HepG2 (cell line): Measurements from ENCODE around the gene PPA2. TPM values are rescaled to one million over a fixed set of nuclear protein-coding genes. Genes with fewer than 3 reads are reported as not detected.

Source experiments
- ARID5B ChIP-seq: IDR thresholded peaks from 2 replicates; pipeline ENCODE4 v1.4.0; 2020; ENCODE audit warnings: mild to moderate bottlenecking, missing genetic modification reagents
- CBX5 ChIP-seq: sonication (generic); formaldehyde crosslinking; IDR thresholded peaks from 2 replicates; pipeline ENCODE4 v1.4.0; 2020; ENCODE audit warnings: missing genetic modification reagents, borderline replicate concordance
- GLI4 ChIP-seq: sonication (generic); formaldehyde crosslinking; IDR thresholded peaks from 2 replicates; pipeline ENCODE4 v1.5.1; 2020; ENCODE audit warnings: missing genetic modification reagents, mild to moderate bottlenecking, moderate library complexity, borderline replicate concordance
- HMG20A ChIP-seq: IDR thresholded peaks from 2 replicates; pipeline ENCODE4 v1.6.1; 2016; ENCODE audit warnings: borderline replicate concordance
- HNRNPH1 ChIP-seq: fragments of 200-400 bp; formaldehyde crosslinking; optimal IDR thresholded peaks from 2 replicates; pipeline ENCODE3; 2017; ENCODE audit warnings: mild to moderate bottlenecking, low read depth, low read length
- KDM5A ChIP-seq: fragments of 200-600 bp; sonication (generic); IDR thresholded peaks from 2 replicates; pipeline ENCODE4 v1.7.0; 2018; ENCODE audit warnings: antibody characterized with exemption, mild to moderate bottlenecking, low read length, borderline replicate concordance
- NFIC ChIP-seq: IDR thresholded peaks from 2 replicates; pipeline ENCODE4 v1.6.1; 2012; ENCODE audit warnings: mild to moderate bottlenecking, low read length, inconsistent platforms
- RBAK ChIP-seq: sonication (generic); formaldehyde crosslinking; IDR thresholded peaks from 2 replicates; pipeline ENCODE4 v1.5.1; 2020; ENCODE audit warnings: mild to moderate bottlenecking, missing genetic modification reagents
- SSRP1 ChIP-seq: IDR thresholded peaks from 2 replicates; pipeline ENCODE4 v1.6.1; 2016; ENCODE audit warnings: control low read depth
- STAT5B ChIP-seq: sonication (generic); formaldehyde crosslinking; IDR thresholded peaks from 2 replicates; pipeline ENCODE4 v1.4.0; 2020; ENCODE audit warnings: missing genetic modification reagents
- THAP11 ChIP-seq: IDR thresholded peaks from 2 replicates; pipeline ENCODE4 v1.6.1; 2016; ENCODE audit warnings: missing biosample characterization, missing genetic modification reagents
- ZBTB37 ChIP-seq: sonication (generic); formaldehyde crosslinking; IDR thresholded peaks from 2 replicates; pipeline ENCODE4 v1.4.0; 2020; ENCODE audit warnings: mild to moderate bottlenecking, missing genetic modification reagents
- ZNF101 ChIP-seq: sonication (generic); formaldehyde crosslinking; IDR thresholded peaks from 2 replicates; pipeline ENCODE4 v1.4.0; 2020; ENCODE audit warnings: mild to moderate bottlenecking, low read depth, missing genetic modification reagents, borderline replicate concordance
- ZNF205 ChIP-seq: IDR thresholded peaks from 2 replicates; pipeline ENCODE4 v1.6.1; 2018; ENCODE audit warnings: missing biosample characterization, missing genetic modification reagents
- ZNF207 ChIP-seq: fragments of 450-650 bp; IDR thresholded peaks from 2 replicates; pipeline ENCODE4 v1.6.1; 2016; ENCODE audit warnings: antibody characterized with exemption, borderline replicate concordance
- ZNF225 ChIP-seq: sonication (generic); formaldehyde crosslinking; IDR thresholded peaks from 2 replicates; pipeline ENCODE4 v1.4.0; 2020; ENCODE audit warnings: mild to moderate bottlenecking, missing genetic modification reagents
- ZNF256 ChIP-seq: sonication (generic); formaldehyde crosslinking; conservative IDR thresholded peaks from 2 replicates; pipeline ENCODE4 v1.4.0; 2020; ENCODE audit warnings: missing genetic modification reagents
- ZNF274 ChIP-seq: sonication (generic); formaldehyde crosslinking; IDR thresholded peaks from 2 replicates; pipeline ENCODE4 v1.5.1; 2020; ENCODE audit warnings: mild to moderate bottlenecking, missing genetic modification reagents
- ZNF317 ChIP-seq: sonication (generic); formaldehyde crosslinking; IDR thresholded peaks from 2 replicates; pipeline ENCODE4 v1.5.0; 2020; ENCODE audit warnings: mild to moderate bottlenecking, missing genetic modification reagents
- ZNF354B ChIP-seq: sonication (generic); formaldehyde crosslinking; IDR thresholded peaks from 2 replicates; pipeline ENCODE4 v1.8.0; 2022; ENCODE audit warnings: mild to moderate bottlenecking, missing genetic modification reagents
- ZNF513 ChIP-seq: sonication (generic); formaldehyde crosslinking; conservative IDR thresholded peaks from 2 replicates; pipeline ENCODE4 v1.5.0; 2020; ENCODE audit warnings: missing genetic modification reagents
- ZSCAN12 ChIP-seq: sonication (generic); formaldehyde crosslinking; IDR thresholded peaks from 2 replicates; pipeline ENCODE4 v1.9.0; 2021; ENCODE audit warnings: mild to moderate bottlenecking, missing genetic modification reagents
- polyA plus RNA-seq, 8 experiments: library from polyadenylated mRNA; depleted of rRNA in 3 of 8; stranded (reverse) in 7 of 8; unstranded in 1 of 8; fragments of >200 nt; fragmentation: Illumina TruSeq in 4 of 8; extraction: Trizol in 4 of 8; gene quantifications; 2 replicates each; pipeline versions ENCODE4 v1.2.1 to v1.2.3, GENCODE V29; 2011 to 2016; ENCODE audit warnings: low read depth in 4 of 8, missing spikeins in 1 of 8, mixed read lengths in 1 of 8; ENCODE audit not compliant: insufficient read depth in 1 of 8
- total RNA-seq, 5 experiments: library from RNA; depleted of rRNA; stranded (reverse); fragments of >200 nt; fragmentation: Illumina TruSeq; extraction: Trizol; gene quantifications; 2 replicates each; pipeline ENCODE4 v1.2.3, GENCODE V29; 2016; ENCODE audit warnings: low read depth in 1 of 5
- TF ChIP-seq, protein P1 (sequence below): IDR thresholded peaks from 2 replicates; pipeline ENCODE4 v1.6.1; 2016; ENCODE audit warnings: control low read depth
- TF ChIP-seq, protein P2 (sequence below), 2 experiments: fragments of 450-650 bp in 1 of 2; sonication (generic) in 1 of 2; formaldehyde crosslinking; IDR thresholded peaks; 2 replicates each; pipeline versions ENCODE4 v1.5.0 to v1.8.0; 2020 to 2022; ENCODE audit warnings: mild to moderate bottlenecking in 1 of 2, missing genetic modification reagents in 1 of 2

PPA2 gene
- total and polyA plus RNA-seq, 2 of the 13 experiments (the other 11 are each of a cell fraction or from before 2014, with no cell fraction given) = 44.2 to 70.6 TPM

DNA sequence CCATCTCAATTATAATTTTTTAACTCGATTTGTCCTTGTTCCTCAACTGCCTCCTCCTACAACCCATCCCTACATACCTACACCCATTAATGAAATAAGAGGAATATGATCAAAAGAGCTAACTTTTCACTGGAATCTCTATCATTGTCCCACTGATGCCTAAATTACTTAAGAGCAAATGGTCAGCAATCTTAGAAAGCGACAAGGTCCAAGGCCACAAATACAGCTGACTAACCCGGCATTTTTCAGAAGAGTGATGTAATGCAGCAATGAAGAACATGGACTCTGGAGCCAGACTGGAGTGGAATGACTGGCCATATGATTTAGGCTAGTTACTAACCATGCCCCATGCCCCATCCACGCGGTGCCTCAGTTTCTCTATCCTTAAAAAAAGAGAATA, 56.2 kb downstream of the PPA2 start (continued):
- TF ChIP-seq ZBTB37 = no peak
- TF ChIP-seq ZNF274 (CRISPR knock-in tag) = no peak
- TF ChIP-seq KDM5A = no peak
- TF ChIP-seq ZNF205 (CRISPR knock-in tag) = no peak
- TF ChIP-seq ZSCAN12 (CRISPR knock-in tag) = no peak
- TF ChIP-seq, protein P1, sequence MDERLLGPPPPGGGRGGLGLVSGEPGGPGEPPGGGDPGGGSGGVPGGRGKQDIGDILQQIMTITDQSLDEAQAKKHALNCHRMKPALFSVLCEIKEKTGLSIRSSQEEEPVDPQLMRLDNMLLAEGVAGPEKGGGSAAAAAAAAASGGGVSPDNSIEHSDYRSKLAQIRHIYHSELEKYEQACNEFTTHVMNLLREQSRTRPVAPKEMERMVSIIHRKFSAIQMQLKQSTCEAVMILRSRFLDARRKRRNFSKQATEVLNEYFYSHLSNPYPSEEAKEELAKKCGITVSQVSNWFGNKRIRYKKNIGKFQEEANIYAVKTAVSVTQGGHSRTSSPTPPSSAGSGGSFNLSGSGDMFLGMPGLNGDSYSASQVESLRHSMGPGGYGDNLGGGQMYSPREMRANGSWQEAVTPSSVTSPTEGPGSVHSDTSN (CRISPR knock-in tag) = no peak
- no peak for TF ChIP-seq ZNF101 (CRISPR knock-in tag)
- TF ChIP-seq, protein P2, sequence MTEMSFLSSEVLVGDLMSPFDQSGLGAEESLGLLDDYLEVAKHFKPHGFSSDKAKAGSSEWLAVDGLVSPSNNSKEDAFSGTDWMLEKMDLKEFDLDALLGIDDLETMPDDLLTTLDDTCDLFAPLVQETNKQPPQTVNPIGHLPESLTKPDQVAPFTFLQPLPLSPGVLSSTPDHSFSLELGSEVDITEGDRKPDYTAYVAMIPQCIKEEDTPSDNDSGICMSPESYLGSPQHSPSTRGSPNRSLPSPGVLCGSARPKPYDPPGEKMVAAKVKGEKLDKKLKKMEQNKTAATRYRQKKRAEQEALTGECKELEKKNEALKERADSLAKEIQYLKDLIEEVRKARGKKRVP (CRISPR knock-in tag; IDR thresholded peaks at IDR 0.05) = no peak
- TF ChIP-seq RBAK (CRISPR knock-in tag) = no peak
- TF ChIP-seq THAP11 (CRISPR knock-in tag) = 0 out of 2 replicates have a peak, but pooled peaks have one; percentile 27
- TF ChIP-seq HNRNPH1 = no peak
- no peak for TF ChIP-seq GLI4
- TF ChIP-seq ZNF513 (CRISPR knock-in tag) = no peak
- TF ChIP-seq ZNF354B (CRISPR knock-in tag) = no peak
- peak; percentile 94 for TF ChIP-seq ARID5B (CRISPR knock-in tag)
- no peak for TF ChIP-seq CBX5
- TF ChIP-seq ZNF317 (CRISPR knock-in tag) = peak; percentile 64
- no peak for TF ChIP-seq STAT5B (CRISPR knock-in tag)
- peak; percentile 58; the same call in 1 of the 2 replicates for TF ChIP-seq HMG20A (CRISPR knock-in tag)
- no peak for TF ChIP-seq ZNF256 (CRISPR knock-in tag)
- no peak for TF ChIP-seq SSRP1 (CRISPR knock-in tag)
- TF ChIP-seq ZNF207 = no peak
- TF ChIP-seq ZNF225 (CRISPR knock-in tag) = no peak
- TF ChIP-seq NFIC = no peak
